GM04504 (cell line): ENCODE data around the gene TRMO.

Source experiments
- DNase-seq: peaks from one replicate; pipeline ENCODE4 v3.0.0-alpha.2; 2012; ENCODE audit warnings: low read depth

TRMO gene

GRCh38 chr9:97858826-97859225, 63.5 kb downstream of the TRMO start:
- DNase-seq, result no peak

- DNase-seq, result no peak
These were observed 63.9 kb downstream of the TRMO start for GRCh38 chr9:97858393-97858713.

- DNase-seq, result no peak
These were observed 64.5 kb downstream of the TRMO start for GRCh38 chr9:97857606-97858392.

DNA sequence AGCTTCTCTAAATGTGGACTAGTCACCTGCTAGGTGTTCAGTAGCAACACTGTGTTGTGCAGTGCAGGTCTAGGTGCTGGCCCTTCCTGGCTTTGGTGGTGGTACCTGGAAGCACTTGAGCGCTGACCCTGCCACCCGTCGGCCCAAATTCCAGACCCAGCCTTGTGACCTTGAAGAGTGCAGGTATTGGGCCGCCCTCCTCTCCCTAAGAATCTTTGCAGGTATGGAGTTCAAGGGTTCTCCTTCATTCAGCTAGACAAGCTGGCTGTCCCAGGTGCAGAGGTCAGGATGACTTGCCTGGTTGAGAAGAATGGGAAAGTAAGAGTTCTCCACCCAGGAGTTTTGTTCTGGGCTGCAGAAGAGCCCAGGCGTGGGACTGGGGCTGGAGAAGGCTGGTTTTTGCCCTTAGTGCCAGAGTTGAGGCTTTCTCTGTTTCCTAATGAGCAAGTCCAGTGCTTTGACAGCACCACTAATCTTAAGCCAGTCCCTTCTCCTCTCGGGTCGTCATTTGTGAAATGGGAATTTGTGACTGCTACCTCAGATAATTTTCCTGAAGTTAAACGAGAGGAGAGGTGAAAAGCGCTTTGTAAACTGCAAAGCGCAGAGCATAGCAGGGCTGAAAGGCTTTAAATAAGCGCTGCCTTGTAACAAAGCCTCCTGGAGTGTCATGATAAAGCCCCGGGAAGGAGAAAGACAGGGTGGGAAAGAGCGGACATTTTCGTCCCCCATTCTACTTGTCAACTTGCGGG, 65.3 kb downstream of the TRMO start:
- no peak for DNase-seq

GRCh38 chr9:97855899-97856298, 66.4 kb downstream of the TRMO start:
- DNase-seq, result no peak

- DNase-seq, result no peak
These were observed 66.8 kb downstream of the TRMO start for GRCh38 chr9:97855486-97855875.

DNA sequence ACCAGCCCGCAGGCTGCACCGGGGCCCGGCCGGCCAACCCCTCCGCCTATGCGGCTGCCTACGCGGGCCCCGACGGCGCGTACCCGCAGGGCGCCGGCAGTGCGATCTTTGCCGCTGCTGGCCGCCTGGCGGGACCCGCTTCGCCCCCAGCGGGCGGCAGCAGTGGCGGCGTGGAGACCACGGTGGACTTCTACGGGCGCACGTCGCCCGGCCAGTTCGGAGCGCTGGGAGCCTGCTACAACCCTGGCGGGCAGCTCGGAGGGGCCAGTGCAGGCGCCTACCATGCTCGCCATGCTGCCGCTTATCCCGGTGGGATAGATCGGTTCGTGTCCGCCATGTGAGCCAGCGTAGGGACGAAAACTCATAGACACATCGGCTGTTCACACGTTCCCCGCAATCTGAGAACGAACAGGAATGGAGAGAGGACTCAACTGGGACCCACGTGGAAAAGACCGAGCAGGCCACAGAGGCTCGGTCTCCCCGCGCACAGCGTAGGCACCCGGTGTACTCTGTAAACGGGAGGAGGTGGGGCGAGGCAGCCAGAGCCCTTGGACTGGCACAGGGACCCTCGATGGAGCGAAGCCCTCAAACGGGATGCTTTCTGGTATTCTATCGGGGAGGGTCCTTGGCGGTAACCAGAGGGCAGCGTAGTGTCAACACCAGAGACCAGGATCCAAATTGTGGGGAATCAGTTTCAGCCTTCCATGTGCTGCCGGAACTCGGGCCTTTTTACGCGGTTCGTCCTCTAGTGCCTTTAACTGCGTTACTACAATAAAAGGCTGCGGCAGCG, 67.4 kb downstream of the TRMO start:
- no peak for DNase-seq
